GM12801 (cell line): ENCODE results near the gene RUFY1.

Experiments
- CTCF ChIP-seq: IDR thresholded peaks from one replicate; pipeline ENCODE4 v1.5.1; 2011; ENCODE audit warnings: control low read depth; ENCODE audit not compliant: insufficient read length; ENCODE audit errors: extremely low read depth

The RUFY1 gene

DNA sequence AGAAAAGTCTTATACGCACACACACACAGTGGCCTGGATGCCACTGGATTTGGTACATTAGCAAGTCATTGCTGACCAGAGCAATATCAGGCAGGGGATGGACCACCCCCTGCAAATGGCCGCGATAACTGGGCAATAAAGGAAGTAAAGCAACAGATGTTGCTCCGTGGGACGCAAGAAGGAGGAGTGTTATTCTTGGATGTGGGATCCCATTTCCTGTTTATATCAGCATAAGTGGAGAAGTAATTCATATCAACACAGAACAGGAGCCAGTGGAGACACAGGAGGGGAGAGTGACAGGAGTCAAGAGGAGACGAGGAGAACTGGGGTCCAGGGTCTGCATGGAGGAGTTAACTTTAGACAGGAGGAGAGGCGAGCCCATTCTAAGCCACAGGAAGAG lies 18.4 kb downstream of the RUFY1 start:
- no peak for TF ChIP-seq CTCF

GRCh38 chr5:179572386-179572785 lies 22.0 kb downstream of the RUFY1 start:
- TF ChIP-seq CTCF = no peak

DNA sequence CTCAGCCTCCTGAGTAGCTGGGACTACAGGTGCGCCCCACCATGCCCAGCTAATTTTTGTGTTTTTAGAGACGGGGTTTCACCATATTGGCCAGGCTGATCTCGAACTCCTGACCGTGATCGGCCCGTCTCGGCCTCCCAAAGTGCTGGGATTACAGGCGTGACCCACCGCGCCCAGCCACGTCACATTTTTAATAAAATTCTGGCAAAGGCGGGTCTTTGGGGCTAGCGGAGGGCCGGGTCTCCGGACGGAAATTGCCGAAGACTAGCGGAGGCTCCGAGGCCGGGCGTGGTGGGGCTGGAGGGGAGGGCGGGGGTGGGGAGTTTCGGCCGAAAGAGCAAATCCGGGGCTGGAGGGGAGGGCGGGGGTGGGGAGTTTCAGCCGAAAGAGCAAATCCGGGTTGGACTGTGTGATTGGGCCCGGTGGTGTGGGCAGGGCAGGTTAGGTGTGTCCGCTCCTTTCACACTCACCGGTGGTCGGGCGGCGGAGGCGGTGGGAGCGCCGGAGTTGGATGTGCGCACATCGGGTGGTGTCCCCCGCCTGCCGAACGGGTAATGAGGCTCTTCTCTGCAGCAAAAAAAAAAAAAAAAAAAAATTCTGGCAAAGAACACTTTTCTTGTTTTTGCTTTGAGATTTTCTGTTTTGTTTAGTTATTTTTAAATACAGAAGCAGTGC lies 27.1 kb downstream of the RUFY1 start:
- no peak for TF ChIP-seq CTCF

GRCh38 chr5:179585941-179586401 lies 35.6 kb downstream of the RUFY1 start:
- no peak for TF ChIP-seq CTCF

DNA sequence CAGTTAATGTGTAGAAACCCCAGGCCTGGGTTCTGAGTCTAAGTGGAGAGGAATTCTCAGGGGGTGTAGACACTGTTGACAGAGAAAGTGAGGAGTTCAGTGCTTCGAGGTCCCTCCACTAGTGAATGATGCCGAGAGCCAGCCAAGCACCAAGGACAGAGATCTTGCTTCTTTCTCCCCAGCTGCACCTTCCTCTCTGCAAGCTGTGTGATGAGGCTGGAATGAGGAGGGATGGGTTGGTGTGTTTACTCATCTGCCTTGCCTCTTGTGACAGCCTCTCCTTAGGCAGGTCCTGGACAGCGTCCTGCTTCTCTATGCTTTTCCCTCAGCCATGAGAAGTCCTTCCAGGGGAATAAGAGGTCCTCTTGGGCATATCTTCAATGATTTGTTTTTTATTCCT lies 37.8 kb downstream of the RUFY1 start:
- no peak for TF ChIP-seq CTCF

- no peak for TF ChIP-seq CTCF
Observed at GRCh38 chr5:179595916-179596315, 45.6 kb downstream of the RUFY1 start.

- TF ChIP-seq CTCF = no peak
Observed at GRCh38 chr5:179596421-179596820, 46.1 kb downstream of the RUFY1 start.
